B cell (primary cell): ENCODE results near the gene KLHL17. TPM values are rescaled to one million over a fixed set of nuclear protein-coding genes. Genes with fewer than 3 reads are reported as not detected.

Experiments
- ATAC-seq: fragments of 200-7000 bp; cut with Tn5 transposase; one replicate; pipeline ENCODE4 v1.10.0; 2021; ENCODE audit warnings: low read depth, mild to moderate bottlenecking, moderate number of reproducible peaks, moderate library complexity
- CTCF ChIA-PET: fragments of 350-600 bp; sonication (Branson Sonifier 250); formaldehyde crosslinking; loops from one replicate; lab custom pipeline; 2021; ENCODE audit warnings: antibody characterized with exemption, inconsistent platforms; lab: Charles Lee
- POLR2A ChIA-PET: fragments of 350-600 bp; sonication (Branson Sonifier 250); formaldehyde crosslinking; loops from one replicate; lab custom pipeline; 2021; ENCODE audit warnings: antibody characterized with exemption; lab: Charles Lee
- DNase-seq: peaks from one replicate; pipeline ENCODE4 v3.0.0; 2013
- H2AFZ ChIP-seq: 2 replicates; pipeline ENCODE4 v1.6.1; 2012; ENCODE audit warnings: mild to moderate bottlenecking, low read depth, low read length; ENCODE audit not compliant: insufficient read depth, poor library complexity, severe bottlenecking
- H3K27ac ChIP-seq, 2 donors: 1 replicate in 1 of 2; 2 replicates in 1 of 2; pipeline ENCODE4 v1.5.1; 2012 to 2013; ENCODE audit warnings: low read length in 2 of 2, mild to moderate bottlenecking in 2 of 2, moderate library complexity in 1 of 2
- H3K27me3 ChIP-seq, 4 experiments: fragments of 200-600 bp in 1 of 4; sonication (generic) in 1 of 4; replicated peaks in 1 of 4; 1 replicate in 2 of 4; 2 replicates in 2 of 4; pipeline versions ENCODE4 v1.6.1 to v1.7.0; 2013 to 2016; ENCODE audit warnings: low read length in 3 of 4, mild to moderate bottlenecking in 2 of 4, mixed read lengths in 1 of 4, moderate library complexity in 1 of 4; ENCODE audit not compliant: insufficient read depth in 4 of 4, control insufficient read depth in 3 of 4; ENCODE audit errors: control extremely low read depth in 1 of 4
- H3K36me3 ChIP-seq, 2 experiments: replicated peaks in 1 of 2; 1 replicate in 1 of 2; 2 replicates in 1 of 2; pipeline versions ENCODE4 v1.6.1 to v1.7.1; 2013; ENCODE audit warnings: low read length in 1 of 2; ENCODE audit not compliant: insufficient read depth in 2 of 2, control insufficient read depth in 1 of 2; ENCODE audit errors: control extremely low read depth in 1 of 2, extremely low read depth in 1 of 2
- H3K4me1 ChIP-seq, 2 donors: fragments of 200-600 bp in 1 of 2; sonication (generic) in 1 of 2; 1 replicate in 1 of 2; 2 replicates in 1 of 2; pipeline versions ENCODE4 v1.5.1 to v1.6.1; 2013 to 2017; ENCODE audit warnings: low read length in 2 of 2; ENCODE audit not compliant: control insufficient read depth in 2 of 2, insufficient read depth in 2 of 2
- H3K4me2 ChIP-seq: replicated peaks from 2 replicates; pipeline ENCODE3; 2012; ENCODE audit warnings: mild to moderate bottlenecking, low read depth, low read length; ENCODE audit not compliant: poor library complexity, severe bottlenecking
- H3K4me3 ChIP-seq, 5 experiments: fragments of 200-600 bp in 1 of 5; sonication (generic) in 1 of 5; 1 replicate in 3 of 5; 2 replicates in 2 of 5; pipeline versions ENCODE4 v1.5.1 to v1.7.0; 2011 to 2016; ENCODE audit warnings: low read length in 4 of 5, mild to moderate bottlenecking in 4 of 5, low read depth in 2 of 5, control low read depth in 1 of 5, moderate library complexity in 1 of 5; ENCODE audit not compliant: insufficient read depth in 1 of 5; ENCODE audit errors: control extremely low read depth in 1 of 5, extremely low read depth in 1 of 5
- H3K79me2 ChIP-seq: fragments of 200-600 bp; sonication (generic); one replicate; pipeline ENCODE4 v1.6.0; 2016; ENCODE audit warnings: low read length; ENCODE audit not compliant: control insufficient read depth, insufficient read depth
- H3K9ac ChIP-seq: fragments of 200-600 bp; sonication (generic); 2 replicates; pipeline ENCODE4 v1.6.1; 2017; ENCODE audit warnings: mild to moderate bottlenecking, low read length, moderate library complexity
- H3K9me3 ChIP-seq, 3 donors: one replicate each; pipeline versions ENCODE4 v1.6.1 to v1.7.1; 2013; ENCODE audit warnings: low read length in 2 of 3; ENCODE audit not compliant: control insufficient read depth in 2 of 3, insufficient read depth in 1 of 3; ENCODE audit errors: control extremely low read depth in 1 of 3
- H4K20me1 ChIP-seq: 2 replicates; pipeline ENCODE4 v1.6.0; 2012; ENCODE audit warnings: mild to moderate bottlenecking, low read length; ENCODE audit not compliant: insufficient read depth, control insufficient read depth, poor library complexity, severe bottlenecking
- H3K27ac Mint-ChIP-seq: one replicate; pipeline ENCODE4 v1.8.0; 2021; ENCODE audit warnings: mixed read lengths
- H3K27me3 Mint-ChIP-seq: one replicate; pipeline ENCODE4 v1.8.0; 2021; ENCODE audit warnings: mixed read lengths
- H3K4me1 Mint-ChIP-seq: one replicate; pipeline ENCODE4 v1.8.0; 2021; ENCODE audit warnings: mixed read lengths
- H3K4me3 Mint-ChIP-seq: one replicate; pipeline ENCODE4 v1.8.0; 2021; ENCODE audit warnings: mixed read lengths
- H3K9me3 Mint-ChIP-seq: one replicate; pipeline ENCODE4 v1.8.0; 2022; ENCODE audit warnings: mixed read lengths; ENCODE audit not compliant: insufficient read depth
- CTCF ChIP-seq: fragments of 200-600 bp; IDR thresholded peaks from one replicate; pipeline ENCODE4 v1.8.0; 2022; ENCODE audit warnings: antibody characterized with exemption, mild to moderate bottlenecking
- EZH2 ChIP-seq: IDR thresholded peaks from 2 replicates; pipeline ENCODE4 v1.6.1; 2012; ENCODE audit warnings: borderline replicate concordance, low read depth, mild to moderate bottlenecking, moderate library complexity, low read length; ENCODE audit not compliant: insufficient read depth, poor library complexity, severe bottlenecking
- WGBS: methylation state at CpG from one replicate; pipeline ENCODE4 v1.1.5; 2013; ENCODE audit warnings: missing lambda C conversion rate; ENCODE audit not compliant: insufficient coverage; 5-methylcytosine and 5-hydroxymethylcytosine counted together
- intact Hi-C: fragments of 100-400 bp; cut with micrococcal nuclease; formaldehyde crosslinking; loops from one replicate; pipeline ENCODE4 v1.10.0; 2022
- polyA plus RNA-seq: library from polyadenylated mRNA; depleted of rRNA; stranded (reverse); fragments of >200 nt; gene quantifications from 2 replicates; pipeline ENCODE4 v1.2.3, GENCODE V29; 2012
- total RNA-seq, 2 donors: library from RNA; stranded (reverse); fragments of 120-200 nt in 1 of 2; gene quantifications; 1 replicate in 1 of 2; 2 replicates in 1 of 2; pipeline versions ENCODE4 v1.2.3 to v1.2.4, GENCODE V29; 2013 to 2022

KLHL17 gene
- total and polyA plus RNA-seq, 2 donors (not counting 1 experiment from before 2014, with no cell fraction given), result 30.1 to 57.5 TPM

GRCh38 chr1:924656-925560 lies 35.5 kb upstream of the KLHL17 start:
- H3K27ac ChIP-seq, result no peak overlapping the region
- peaks cover 35 to 49% of the 10 kb centered on the region in 2 donors for H3K4me1 ChIP-seq
- intact Hi-C loops, result no loop called here
- H3K4me2 ChIP-seq, result peak overlapping the region; percentile 90
- TF ChIP-seq EZH2, result peak; percentile 99
- TF ChIP-seq CTCF, result no peak
- H3K9me3 ChIP-seq, result peaks cover 0 to 18% (median 0%) of the 10 kb centered on the region in 3 donors
- Mint-ChIP-seq H3K4me1 (peaks cover 24% of the 10 kb centered on the region), H3K9me3 (no peaks in the 10 kb centered on the region), H3K27me3 (peaks cover 47% of the 10 kb centered on the region), H3K4me3 (peak overlapping the region; percentile 63), H3K27ac (no peak overlapping the region)
- no peaks in the 10 kb centered on the region for H3K79me2 ChIP-seq
- WGBS, result 1% methylated on average over 120 of the region's 120 CpGs
- ATAC-seq (no peak), DNase-seq (peak; percentile 56)
- ChIA-PET POLR2A (no interaction called here), CTCF (no interaction called here)
- peaks cover 0 to 79% (median 38%) of the 10 kb centered on the region in 4 experiments for H3K27me3 ChIP-seq
- H3K4me3 ChIP-seq, result peak overlapping the region in 3 of 5 experiments; percentile 38 to 58 (median 42)
- no peaks in the 10 kb centered on the region for H4K20me1 ChIP-seq
- peak overlapping the region; percentile 54 for H3K9ac ChIP-seq
- peak overlapping the region; percentile 54 for H2AFZ ChIP-seq
- no peaks in the 10 kb centered on the region for H3K36me3 ChIP-seq
